GM12872 (cell line): ENCODE measurements around the gene SYDE2.

Experiments
- CTCF ChIP-seq: IDR thresholded peaks from 3 replicates; pipeline ENCODE4 v1.5.1; 2011; ENCODE audit warnings: low read depth, mild to moderate bottlenecking, low read length, moderate library complexity; ENCODE audit not compliant: insufficient read depth

SYDE2 gene

DNA sequence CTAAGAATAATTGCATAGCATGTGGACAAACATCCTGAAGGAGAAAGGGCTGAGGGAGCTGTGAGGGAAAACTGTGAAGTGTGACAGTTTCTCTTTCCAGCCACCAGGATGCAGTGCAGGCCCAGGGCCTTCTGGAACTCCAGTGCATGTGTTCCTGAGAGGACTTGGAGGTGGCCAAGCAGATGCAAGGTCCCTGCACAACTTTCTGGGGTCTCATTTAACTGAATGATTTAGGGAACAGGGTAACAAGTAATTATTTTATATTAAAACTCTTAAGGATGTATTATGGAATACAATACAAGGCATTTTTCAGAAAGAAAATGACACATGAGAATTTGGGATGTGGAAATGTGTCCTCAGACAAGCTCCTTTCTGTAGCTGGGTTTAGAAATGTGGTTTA is 91.3 kb downstream of the SYDE2 start:
- TF ChIP-seq CTCF: peak; percentile 71
